Measurements from ENCODE around the gene NFIA. TPM values are rescaled to one million over a fixed set of nuclear protein-coding genes. Genes with fewer than 3 reads are reported as not detected.
A peak's percentile ranks its signal among the peaks of the same experiment; 100 is the strongest.

Gene NFIA
- total RNA-seq, 3 donors from 2014 or later, result 54.9 to 87.5 (median 79.6) TPM

DNA sequence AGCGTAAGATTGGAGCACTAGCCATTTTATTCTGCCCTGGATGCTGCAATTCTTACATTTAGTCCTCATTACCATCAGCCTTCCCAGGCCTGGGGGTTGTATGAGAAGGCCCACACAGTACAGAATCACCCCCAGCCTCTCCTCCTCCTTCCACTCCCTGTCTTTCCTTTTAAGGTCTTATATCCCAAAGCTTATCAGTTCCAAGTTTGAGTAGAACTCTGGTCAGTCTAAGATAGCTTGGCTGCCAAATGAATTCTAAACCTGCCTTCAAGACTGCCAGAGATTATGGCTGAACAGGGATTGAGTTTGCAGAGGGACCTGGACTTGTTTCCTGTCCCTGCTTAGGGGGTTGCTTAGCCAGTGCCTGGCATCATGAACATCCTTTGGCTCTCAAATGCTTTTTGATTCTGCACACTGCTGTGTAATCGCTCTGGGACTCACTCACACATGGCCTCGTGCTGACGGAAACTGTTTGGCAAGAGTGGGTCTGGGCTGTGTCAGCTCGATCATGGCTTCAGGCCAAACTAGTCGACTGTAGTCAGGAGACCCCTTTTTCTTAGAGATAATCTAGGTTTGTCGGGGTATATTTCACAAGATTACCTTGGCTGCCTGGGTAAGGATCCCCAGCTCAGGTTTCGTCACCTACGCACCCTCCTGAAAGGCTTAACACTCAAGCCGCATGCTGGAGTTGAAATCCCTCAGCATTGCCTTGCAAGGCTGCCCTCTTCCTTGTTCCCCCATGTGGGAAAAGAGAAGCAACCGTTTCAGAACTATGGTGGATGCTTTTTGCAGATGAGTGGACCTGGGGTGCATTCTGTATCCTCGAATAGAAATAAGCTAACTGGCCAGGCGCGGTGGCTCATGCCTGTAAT is 252.6 kb downstream of the NFIA start:
- Histone ChIP-seq H3K4me1 (no peaks in the 10 kb centered on the region), H3K4me3 (no peak overlapping the region), H3K36me3 (no peaks in the 10 kb centered on the region), H3K27ac (peak overlapping the region in 1 of 2 donors; percentile 41), H3K9me3 (no peaks in the 10 kb centered on the region), H3K27me3 (no peaks in the 10 kb centered on the region)
- DNase-seq (ENCODE audit: low spot score in 2 of 2), result no peak
- intact Hi-C loops (cut with DNase I; ENCODE audit: low total_unique reads), result loop anchor here (5.0 kb wide), 1 partner anchor 283 kb away; no protein-coding TSS in a partner anchor
- TF ChIP-seq POLR2A (IDR thresholded peaks at IDR 0.05), result no peak
- TF ChIP-seq, protein P1, sequence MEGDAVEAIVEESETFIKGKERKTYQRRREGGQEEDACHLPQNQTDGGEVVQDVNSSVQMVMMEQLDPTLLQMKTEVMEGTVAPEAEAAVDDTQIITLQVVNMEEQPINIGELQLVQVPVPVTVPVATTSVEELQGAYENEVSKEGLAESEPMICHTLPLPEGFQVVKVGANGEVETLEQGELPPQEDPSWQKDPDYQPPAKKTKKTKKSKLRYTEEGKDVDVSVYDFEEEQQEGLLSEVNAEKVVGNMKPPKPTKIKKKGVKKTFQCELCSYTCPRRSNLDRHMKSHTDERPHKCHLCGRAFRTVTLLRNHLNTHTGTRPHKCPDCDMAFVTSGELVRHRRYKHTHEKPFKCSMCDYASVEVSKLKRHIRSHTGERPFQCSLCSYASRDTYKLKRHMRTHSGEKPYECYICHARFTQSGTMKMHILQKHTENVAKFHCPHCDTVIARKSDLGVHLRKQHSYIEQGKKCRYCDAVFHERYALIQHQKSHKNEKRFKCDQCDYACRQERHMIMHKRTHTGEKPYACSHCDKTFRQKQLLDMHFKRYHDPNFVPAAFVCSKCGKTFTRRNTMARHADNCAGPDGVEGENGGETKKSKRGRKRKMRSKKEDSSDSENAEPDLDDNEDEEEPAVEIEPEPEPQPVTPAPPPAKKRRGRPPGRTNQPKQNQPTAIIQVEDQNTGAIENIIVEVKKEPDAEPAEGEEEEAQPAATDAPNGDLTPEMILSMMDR (IDR thresholded peaks at IDR 0.05), result no peak
- TF ChIP-seq POLR2AphosphoS5 (IDR thresholded peaks at IDR 0.05), result peak in 1 of 3 donors; percentile 58

DNA sequence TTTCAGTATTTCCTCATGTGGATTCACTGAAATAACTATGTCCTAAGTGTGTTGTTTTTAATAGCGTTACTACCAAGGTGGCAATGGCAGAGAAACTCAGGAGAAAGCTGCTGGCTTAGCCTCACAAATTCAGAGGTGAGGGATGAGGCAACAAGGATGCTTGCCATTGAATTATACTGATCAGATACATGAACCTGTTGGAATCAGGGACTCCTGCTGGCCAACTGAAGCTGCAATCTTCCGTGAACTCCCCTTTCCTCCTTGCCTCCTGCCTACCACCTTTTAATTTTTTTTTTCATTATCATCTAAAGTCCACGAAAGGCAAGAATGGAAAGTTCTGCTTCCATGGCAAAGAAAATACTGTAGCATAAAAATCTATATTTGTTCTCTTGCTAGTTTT is 254.7 kb downstream of the NFIA start:
- Histone ChIP-seq H3K36me3 (no peaks in the 10 kb centered on the region), H3K9me3 (no peaks in the 10 kb centered on the region), H3K4me3 (no peak overlapping the region), H3K4me1 (no peaks in the 10 kb centered on the region), H3K27ac (peak overlapping the region; percentile 79 to 81), H3K27me3 (no peaks in the 10 kb centered on the region)
- DNase-seq (ENCODE audit: low spot score in 2 of 2), result no peak
- intact Hi-C loops (cut with DNase I; ENCODE audit: low total_unique reads), result loop anchor here (5.0 kb wide), 1 partner anchor 285 kb away; no protein-coding TSS in a partner anchor
- no peak for TF ChIP-seq POLR2A (IDR thresholded peaks at IDR 0.05)
- TF ChIP-seq, protein P1 (IDR thresholded peaks at IDR 0.05), result no peak
- TF ChIP-seq POLR2AphosphoS5 (IDR thresholded peaks at IDR 0.05), result no peak

DNA sequence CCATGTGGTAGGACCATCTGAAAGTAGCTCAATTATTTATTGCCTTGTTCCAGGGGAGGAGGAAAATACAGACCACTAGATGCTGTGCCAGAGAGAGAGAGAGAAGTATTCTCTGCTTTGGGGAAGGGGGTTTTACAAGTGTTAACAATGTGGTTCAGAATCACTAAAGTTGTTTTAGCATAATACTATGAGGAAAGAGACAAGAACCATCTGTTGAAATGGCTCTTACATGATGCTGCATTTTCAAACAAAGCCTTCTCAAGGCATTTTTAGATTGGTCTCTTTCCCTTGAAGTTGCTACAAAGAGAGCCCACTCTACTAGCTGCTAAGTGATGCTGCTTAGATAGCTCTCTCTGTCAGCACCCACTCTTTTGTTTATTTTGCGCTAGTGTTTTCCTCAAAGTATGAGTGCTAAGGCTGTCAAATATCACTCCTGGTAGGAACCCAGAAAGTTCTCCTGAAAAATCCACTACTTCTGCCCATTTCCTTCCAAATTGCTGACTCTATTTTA is 255.1 kb downstream of the NFIA start:
- no peaks in the 10 kb centered on the region for H3K36me3 ChIP-seq
- no peaks in the 10 kb centered on the region for H3K4me1 ChIP-seq
- peak overlapping the region in 2 of 3 donors; percentile 20 to 35 for H3K4me3 ChIP-seq
- intact Hi-C loops (cut with DNase I; ENCODE audit: low total_unique reads), result loop anchor here (5.0 kb wide), 1 partner anchor 285 kb away; no protein-coding TSS in a partner anchor
- H3K27ac ChIP-seq, result peak overlapping the region; percentile 79 to 81
- DNase-seq (ENCODE audit: low spot score in 2 of 2), result no peak
- H3K27me3 ChIP-seq, result no peaks in the 10 kb centered on the region
- no peak for TF ChIP-seq POLR2A (IDR thresholded peaks at IDR 0.05)
- TF ChIP-seq, protein P1 (IDR thresholded peaks at IDR 0.05), result no peak
- no peak for TF ChIP-seq POLR2AphosphoS5 (IDR thresholded peaks at IDR 0.05)
- H3K9me3 ChIP-seq, result no peaks in the 10 kb centered on the region

DNA sequence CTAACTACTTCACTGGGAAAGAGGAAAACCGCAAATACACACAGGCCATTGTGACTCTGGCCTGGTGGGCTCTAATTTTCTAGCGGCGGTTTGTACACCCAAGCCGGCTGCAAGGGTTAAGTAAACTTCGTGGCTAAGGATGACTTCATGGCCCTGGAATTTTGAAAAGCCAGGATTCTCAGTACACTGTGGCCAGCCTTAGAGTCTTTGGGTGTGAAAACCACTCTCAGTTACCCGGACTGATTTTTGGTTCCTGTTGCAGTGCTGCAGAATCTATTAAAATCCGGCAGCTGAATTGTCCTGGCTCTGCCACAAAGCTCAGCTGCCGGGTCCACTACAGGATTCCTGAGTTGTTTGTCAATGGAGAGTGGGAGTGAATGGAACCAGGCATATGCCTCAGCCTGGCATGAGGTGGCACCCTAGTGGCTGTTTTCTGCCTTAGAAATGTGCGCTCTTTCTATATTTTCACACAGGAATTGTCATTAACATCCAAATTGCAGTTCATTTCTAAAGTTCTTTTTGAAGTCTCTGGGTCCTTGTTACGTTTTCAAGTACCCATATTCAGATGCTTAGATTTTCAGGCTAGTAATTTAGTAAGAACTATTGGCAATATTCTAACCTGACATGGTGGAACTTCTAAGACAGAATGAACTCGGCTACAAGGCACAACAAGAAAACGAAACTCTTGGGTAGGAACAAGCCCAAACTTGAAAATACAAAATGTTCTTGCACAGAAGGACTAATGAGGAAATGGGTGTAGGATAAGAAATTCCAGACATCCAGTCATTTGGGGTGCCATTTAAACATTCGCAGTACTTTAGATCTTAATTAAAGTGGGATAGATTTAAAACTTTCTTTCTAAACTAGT is 255.9 kb downstream of the NFIA start:
- DNase-seq (ENCODE audit: low spot score in 2 of 2), result peak; percentile 74 to 80

More for the DNA sequence above, 255.9 kb downstream of the NFIA start:
- Histone ChIP-seq H3K27me3 (no peaks in the 10 kb centered on the region), H3K36me3 (no peaks in the 10 kb centered on the region), H3K27ac (peak overlapping the region; percentile 79 to 81), H3K9me3 (no peaks in the 10 kb centered on the region), H3K4me3 (peak overlapping the region; percentile 2 to 35 (median 20)), H3K4me1 (no peaks in the 10 kb centered on the region)
- intact Hi-C loops (cut with DNase I; ENCODE audit: low total_unique reads), result loop anchor here (5.0 kb wide), 1 partner anchor 286 kb away; no protein-coding TSS in a partner anchor
- TF ChIP-seq POLR2AphosphoS5 (IDR thresholded peaks at IDR 0.05) (peak in 2 of 3 donors; percentile 63 to 81), POLR2A (IDR thresholded peaks at IDR 0.05) (no peak)
- TF ChIP-seq, protein P1 (IDR thresholded peaks at IDR 0.05), result peak; percentile 64 to 89 (median 76)
